GM12872 (cell line): ENCODE measurements around the gene SLC25A20.

Source experiments
- TF ChIP-seq, protein P1 (sequence below): IDR thresholded peaks from 3 replicates; pipeline ENCODE4 v1.5.1; 2011; ENCODE audit warnings: low read depth, mild to moderate bottlenecking, low read length, moderate library complexity; ENCODE audit not compliant: insufficient read depth

SLC25A20 gene

DNA sequence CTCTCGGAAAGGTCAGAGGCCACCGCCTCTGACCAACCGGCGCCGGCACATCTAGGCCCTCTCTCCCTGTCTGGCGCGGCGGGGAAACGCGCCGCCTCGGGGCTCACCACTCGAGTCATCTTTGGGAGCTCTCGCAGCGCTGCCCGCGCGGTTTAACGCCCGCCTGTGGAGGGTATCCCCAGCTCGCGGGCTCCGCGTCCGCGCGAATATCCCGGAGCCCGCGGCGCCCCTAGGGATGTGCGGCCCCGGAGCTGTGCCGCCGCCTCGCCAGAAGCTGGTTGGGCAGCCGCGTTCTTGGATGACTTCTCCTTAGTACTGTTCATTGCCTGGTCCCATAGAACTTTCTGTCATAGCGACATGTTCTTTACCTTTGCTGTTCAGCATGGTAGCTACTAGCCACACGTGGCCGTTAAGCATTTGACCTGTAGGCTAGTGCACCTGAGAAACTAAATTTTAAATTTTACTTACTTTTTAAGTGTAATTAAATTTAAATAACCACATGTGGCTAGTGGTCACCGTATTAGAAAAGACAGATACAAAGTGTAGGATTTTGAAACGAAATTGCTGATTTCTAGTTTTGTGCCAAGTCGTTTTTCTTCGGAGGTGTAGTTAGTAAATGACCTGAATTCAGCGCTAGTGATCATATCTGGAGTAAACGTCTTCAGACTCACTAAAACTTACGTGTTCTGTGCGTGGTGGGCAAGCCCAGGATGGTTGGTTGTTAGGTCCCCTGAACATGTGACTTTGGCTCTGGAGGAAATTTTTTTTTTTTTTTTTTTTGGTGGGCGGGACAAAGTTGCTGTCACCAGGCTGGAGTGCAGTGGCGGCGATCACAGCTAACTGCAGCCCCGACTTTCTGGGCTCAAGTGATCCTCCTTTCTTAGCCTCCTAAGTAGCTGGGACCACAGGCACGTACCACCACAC lies 20.8 kb upstream of the SLC25A20 start:
- TF ChIP-seq, protein P1, sequence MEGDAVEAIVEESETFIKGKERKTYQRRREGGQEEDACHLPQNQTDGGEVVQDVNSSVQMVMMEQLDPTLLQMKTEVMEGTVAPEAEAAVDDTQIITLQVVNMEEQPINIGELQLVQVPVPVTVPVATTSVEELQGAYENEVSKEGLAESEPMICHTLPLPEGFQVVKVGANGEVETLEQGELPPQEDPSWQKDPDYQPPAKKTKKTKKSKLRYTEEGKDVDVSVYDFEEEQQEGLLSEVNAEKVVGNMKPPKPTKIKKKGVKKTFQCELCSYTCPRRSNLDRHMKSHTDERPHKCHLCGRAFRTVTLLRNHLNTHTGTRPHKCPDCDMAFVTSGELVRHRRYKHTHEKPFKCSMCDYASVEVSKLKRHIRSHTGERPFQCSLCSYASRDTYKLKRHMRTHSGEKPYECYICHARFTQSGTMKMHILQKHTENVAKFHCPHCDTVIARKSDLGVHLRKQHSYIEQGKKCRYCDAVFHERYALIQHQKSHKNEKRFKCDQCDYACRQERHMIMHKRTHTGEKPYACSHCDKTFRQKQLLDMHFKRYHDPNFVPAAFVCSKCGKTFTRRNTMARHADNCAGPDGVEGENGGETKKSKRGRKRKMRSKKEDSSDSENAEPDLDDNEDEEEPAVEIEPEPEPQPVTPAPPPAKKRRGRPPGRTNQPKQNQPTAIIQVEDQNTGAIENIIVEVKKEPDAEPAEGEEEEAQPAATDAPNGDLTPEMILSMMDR, result no peak

DNA sequence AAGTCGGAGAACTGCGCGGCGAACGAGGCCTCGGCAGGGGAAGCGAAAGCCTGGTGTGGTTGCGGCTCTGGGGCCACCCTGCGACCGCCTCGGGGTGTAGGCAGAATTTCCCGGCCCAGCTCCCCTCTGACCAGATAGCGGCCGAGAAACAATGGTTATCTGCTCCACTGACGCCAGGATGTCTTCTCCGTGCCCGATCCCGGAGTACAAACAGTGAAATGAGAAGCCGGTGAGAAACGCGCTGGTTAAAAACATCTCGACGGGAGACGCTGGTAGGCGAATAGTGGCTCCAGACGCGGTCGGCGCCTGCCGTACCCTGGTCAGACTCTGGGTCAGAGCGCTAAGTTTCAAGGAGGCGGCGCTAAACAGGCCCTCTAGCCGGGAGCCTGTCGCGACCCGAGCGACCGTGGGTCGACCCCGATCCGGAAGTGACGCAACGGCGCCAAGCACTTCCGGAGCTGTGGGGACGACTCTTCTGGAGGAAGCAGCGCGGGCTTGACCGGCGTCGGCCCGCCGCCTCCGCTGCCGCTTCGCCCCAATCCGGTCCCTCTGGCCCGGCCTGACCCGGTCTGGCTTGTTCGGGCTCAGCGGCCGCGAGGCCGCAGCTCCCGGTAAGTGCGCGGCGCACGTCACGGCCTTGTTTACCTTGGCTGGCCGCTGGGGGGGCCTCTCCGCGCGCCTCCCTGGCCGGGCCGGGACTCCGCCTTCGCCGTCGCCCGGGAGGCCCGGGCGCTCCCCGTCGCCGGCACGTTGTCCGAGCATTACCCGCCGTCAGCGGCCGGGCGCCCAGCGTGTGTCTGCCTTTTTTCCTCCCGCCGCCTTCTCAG lies 19.9 kb upstream of the SLC25A20 start, which contains the start of gene ARIH2:
Gene ARIH2 (plus strand): TSS at position 455 of the 827 bp plus-strand sequence. CDS start 8,717 bp downstream, outside the sequence.
- TF ChIP-seq, protein P1, result peak; percentile 35; the same call in 2 of the 3 replicates

DNA sequence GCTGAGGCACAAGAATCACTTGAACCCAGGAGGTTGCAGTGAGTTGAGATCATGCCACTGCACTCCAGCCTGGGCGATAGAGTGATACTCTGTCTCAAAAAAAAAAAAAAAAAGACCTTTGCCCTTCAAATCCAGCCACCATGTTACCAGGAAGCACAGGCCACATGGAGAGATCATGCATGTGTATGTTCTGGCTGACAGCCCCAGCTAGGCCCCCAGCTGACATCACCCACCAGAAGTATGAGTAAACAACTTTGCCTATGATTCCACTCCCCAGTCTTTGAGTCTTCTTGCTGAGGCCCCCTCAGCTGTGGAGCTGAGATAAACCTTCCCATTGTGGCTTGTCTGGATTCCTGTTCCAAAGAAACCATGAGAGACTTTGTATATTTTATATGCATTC lies 16.6 kb upstream of the SLC25A20 start:
- TF ChIP-seq, protein P1, result no peak

DNA sequence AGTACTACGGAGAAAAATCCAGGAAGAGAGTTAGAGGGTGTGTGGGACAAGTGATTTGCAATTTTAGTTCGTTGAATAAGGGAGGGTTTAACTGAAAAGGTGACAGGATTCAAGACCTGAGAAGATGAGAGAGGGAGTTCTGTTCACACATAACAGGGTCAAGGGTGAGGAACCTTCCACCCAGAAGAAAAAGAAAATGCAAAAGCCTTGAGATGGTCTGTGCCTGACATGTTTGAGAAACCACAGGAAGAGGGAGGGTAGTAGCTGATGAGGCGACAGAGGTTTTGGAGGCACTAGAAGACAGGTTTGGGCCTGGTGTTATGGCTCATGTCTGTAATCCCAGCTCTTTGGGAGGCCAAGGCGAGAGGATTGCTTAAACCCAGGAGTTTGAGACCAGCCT lies 591 bp upstream of the SLC25A20 start:
- TF ChIP-seq, protein P1, result no peak

DNA sequence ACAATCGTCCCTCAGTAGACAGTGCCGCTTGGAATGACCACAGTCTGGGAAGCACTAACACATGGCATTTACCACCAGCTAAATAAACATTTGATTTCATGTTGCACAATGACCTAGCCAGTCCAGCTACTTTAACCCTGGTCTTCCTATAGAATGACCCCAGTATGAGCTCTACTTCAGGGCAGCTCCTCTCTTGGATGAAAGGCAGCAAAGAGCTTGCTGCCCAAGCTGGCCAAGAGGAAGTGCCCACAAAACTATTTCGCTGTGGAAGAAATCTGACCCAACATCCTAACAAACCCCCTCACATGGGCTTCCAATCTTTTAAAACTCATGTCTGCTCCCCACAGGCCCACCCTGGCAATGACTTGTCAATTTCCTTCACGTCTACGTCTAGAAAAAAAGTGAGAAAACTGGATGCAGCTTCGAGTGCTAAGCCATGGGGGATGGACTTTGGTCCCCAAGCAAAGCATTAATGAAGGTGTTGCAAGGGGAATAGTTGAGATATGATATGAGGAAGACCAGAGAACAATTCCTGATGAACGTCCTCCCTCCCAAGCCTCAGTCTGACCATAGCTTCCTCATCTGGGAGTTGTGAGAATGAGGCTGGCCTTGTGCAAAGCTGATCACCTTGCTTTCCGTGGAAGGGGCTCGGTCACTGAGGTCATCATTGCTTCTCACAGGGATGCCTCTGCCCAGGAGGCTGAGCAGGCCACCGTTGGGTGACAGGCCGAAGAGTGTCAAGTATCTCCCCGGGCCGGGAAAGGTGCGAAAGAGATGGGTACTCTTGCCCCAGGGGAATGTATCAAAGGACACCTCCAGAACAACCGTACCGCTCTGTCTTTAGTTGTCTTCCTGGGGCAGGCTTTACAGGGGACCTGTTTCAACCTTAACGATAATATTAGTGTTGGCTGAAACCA lies 964 bp downstream of the SLC25A20 start:
- TF ChIP-seq, protein P1, result no peak

DNA sequence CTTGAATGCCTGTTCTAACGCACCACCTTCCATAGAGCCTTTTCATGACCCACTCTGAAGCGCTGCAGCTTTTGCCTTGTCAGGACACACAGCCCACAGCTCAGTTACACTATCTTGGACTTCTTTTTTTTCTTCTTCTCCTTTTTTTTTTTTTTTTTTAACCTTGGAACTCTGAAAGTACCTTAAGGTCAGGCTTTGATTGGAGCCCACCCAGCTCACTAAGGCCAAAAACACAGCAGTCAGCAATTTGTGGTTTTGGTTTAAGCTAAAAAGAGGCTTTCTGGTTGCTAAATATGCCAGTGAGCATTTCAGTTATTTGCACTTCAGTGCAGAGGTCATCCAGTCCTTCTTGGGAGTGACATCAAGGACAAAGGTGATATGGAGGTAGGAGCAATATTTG lies 1.7 kb downstream of the SLC25A20 start:
- TF ChIP-seq, protein P1, result no peak
